Keratinocyte (primary cell): Measurements from ENCODE around the gene ATP6V0E2. TPM values are rescaled to one million over a fixed set of nuclear protein-coding genes. Genes with fewer than 3 reads are reported as not detected.

Experiments used
- DNase-seq: peaks from one replicate; pipeline ENCODE4 v3.0.0-alpha.2; 2011; ENCODE audit warnings: low read depth, missing footprints, low spot score
- FAIRE-seq: peaks from 2 replicates; lab custom pipeline; 2011; peaks lifted over from hg19 to GRCh38; lab: Jason Lieb, UNC
- H2AFZ ChIP-seq: 2 replicates; pipeline ENCODE4 v1.6.0; 2012; ENCODE audit warnings: low read length, control low read depth, inconsistent platforms; ENCODE audit not compliant: control insufficient read depth
- H3K27ac ChIP-seq: 2 replicates; pipeline ENCODE4 v1.5.1; 2011; ENCODE audit warnings: low read length; ENCODE audit not compliant: control insufficient read depth, insufficient read depth
- H3K27me3 ChIP-seq: 3 replicates; pipeline ENCODE4 v1.6.0; 2011; ENCODE audit warnings: low read length; ENCODE audit not compliant: control insufficient read depth, insufficient read depth; ENCODE audit errors: extremely low read depth
- H3K36me3 ChIP-seq, 2 experiments: 2 replicates in 1 of 2; 3 replicates in 1 of 2; pipeline ENCODE4 v1.5.1; 2011; ENCODE audit warnings: low read length in 2 of 2, mild to moderate bottlenecking in 1 of 2; ENCODE audit not compliant: control insufficient read depth in 2 of 2, insufficient read depth in 2 of 2; ENCODE audit errors: extremely low read depth in 1 of 2
- H3K4me1 ChIP-seq: 3 replicates; pipeline ENCODE4 v1.5.1; 2011; ENCODE audit warnings: low read length; ENCODE audit not compliant: control insufficient read depth, insufficient read depth; ENCODE audit errors: extremely low read depth
- H3K4me2 ChIP-seq: 3 replicates; pipeline ENCODE4 v1.6.0; 2011; ENCODE audit warnings: low read depth, low read length; ENCODE audit not compliant: control insufficient read depth, insufficient read depth; ENCODE audit errors: extremely low read depth
- H3K4me3 ChIP-seq, 3 experiments: fragments of 200-600 bp in 1 of 3; sonication (generic) in 1 of 3; 2 replicates in 2 of 3; 3 replicates in 1 of 3; pipeline ENCODE4 v1.5.1; 2011 to 2016; ENCODE audit warnings: low read length in 3 of 3, mild to moderate bottlenecking in 3 of 3, control low read depth in 2 of 3, inconsistent platforms in 1 of 3, low read depth in 1 of 3, mixed read lengths in 1 of 3, mixed run types in 1 of 3, moderate library complexity in 1 of 3; ENCODE audit not compliant: control insufficient read depth in 2 of 3, insufficient read depth in 2 of 3; ENCODE audit errors: extremely low read depth in 1 of 3
- H3K79me2 ChIP-seq: 2 replicates; pipeline ENCODE4 v1.6.0; 2012; ENCODE audit warnings: low read length; ENCODE audit not compliant: control insufficient read depth, insufficient read depth
- H3K9ac ChIP-seq: 3 replicates; pipeline ENCODE4 v1.6.0; 2011; ENCODE audit warnings: low read length; ENCODE audit not compliant: control insufficient read depth, insufficient read depth; ENCODE audit errors: extremely low read depth
- H3K9me1 ChIP-seq: 3 replicates; pipeline ENCODE4 v1.6.0; 2011; ENCODE audit warnings: low read length; ENCODE audit not compliant: control insufficient read depth, insufficient read depth; ENCODE audit errors: extremely low read depth
- H3K9me3 ChIP-seq: 2 replicates; pipeline ENCODE4 v1.5.1; 2012; ENCODE audit warnings: low read depth, low read length; ENCODE audit not compliant: control insufficient read depth
- H4K20me1 ChIP-seq: 3 replicates; pipeline ENCODE4 v1.6.0; 2011; ENCODE audit warnings: low read length; ENCODE audit not compliant: control insufficient read depth, insufficient read depth; ENCODE audit errors: extremely low read depth
- EZH2 ChIP-seq: IDR thresholded peaks from one replicate; pipeline ENCODE4 v1.6.1; 2012; ENCODE audit warnings: inconsistent platforms, mild to moderate bottlenecking, low read length, moderate library complexity
- dilution Hi-C: fragments of 300-500 bp; cut with MboI; formaldehyde crosslinking; loops from one replicate; pipeline ENCODE4 v1.7.0; 2020; ENCODE audit warnings: low sequenced_read_pairs; ENCODE audit not compliant: extremely low pct_ligation_motif_present
- polyA plus RNA-seq, 5 experiments: library from polyadenylated mRNA; depleted of rRNA in 3 of 5; stranded (reverse) in 3 of 5; stranded (forward) in 1 of 5; unstranded in 1 of 5; fragments of >200 nt; gene quantifications; 1 replicate in 1 of 5; 2 replicates in 3 of 5; 3 replicates in 1 of 5; pipeline versions ENCODE4 v1.2.1 to v1.2.3, GENCODE V29; 2011 to 2012; ENCODE audit warnings: missing spikeins in 2 of 5, low read depth in 1 of 5, low replicate concordance in 1 of 5
- TF ChIP-seq, protein P1 (sequence below), 3 experiments: IDR thresholded peaks in 1 of 3; conservative IDR thresholded peaks in 1 of 3; optimal IDR thresholded peaks in 1 of 3; 2 replicates in 2 of 3; 3 replicates in 1 of 3; pipeline versions ENCODE3 to v1.5.1; 2011; ENCODE audit warnings: low read length in 3 of 3, mild to moderate bottlenecking in 3 of 3, moderate library complexity in 2 of 3, control low read depth in 1 of 3, inconsistent platforms in 1 of 3; ENCODE audit not compliant: insufficient read depth in 2 of 3; ENCODE audit errors: extremely low read depth in 1 of 3

ATP6V0E2 gene
- polyA plus RNA-seq, 1 donor (not counting 4 experiments of a cell fraction or from before 2014, with no cell fraction given) = 5.0 TPM

- DNase-seq (no peak), FAIRE-seq (no peak)
- no peak for TF ChIP-seq EZH2
- TF ChIP-seq, protein P1, sequence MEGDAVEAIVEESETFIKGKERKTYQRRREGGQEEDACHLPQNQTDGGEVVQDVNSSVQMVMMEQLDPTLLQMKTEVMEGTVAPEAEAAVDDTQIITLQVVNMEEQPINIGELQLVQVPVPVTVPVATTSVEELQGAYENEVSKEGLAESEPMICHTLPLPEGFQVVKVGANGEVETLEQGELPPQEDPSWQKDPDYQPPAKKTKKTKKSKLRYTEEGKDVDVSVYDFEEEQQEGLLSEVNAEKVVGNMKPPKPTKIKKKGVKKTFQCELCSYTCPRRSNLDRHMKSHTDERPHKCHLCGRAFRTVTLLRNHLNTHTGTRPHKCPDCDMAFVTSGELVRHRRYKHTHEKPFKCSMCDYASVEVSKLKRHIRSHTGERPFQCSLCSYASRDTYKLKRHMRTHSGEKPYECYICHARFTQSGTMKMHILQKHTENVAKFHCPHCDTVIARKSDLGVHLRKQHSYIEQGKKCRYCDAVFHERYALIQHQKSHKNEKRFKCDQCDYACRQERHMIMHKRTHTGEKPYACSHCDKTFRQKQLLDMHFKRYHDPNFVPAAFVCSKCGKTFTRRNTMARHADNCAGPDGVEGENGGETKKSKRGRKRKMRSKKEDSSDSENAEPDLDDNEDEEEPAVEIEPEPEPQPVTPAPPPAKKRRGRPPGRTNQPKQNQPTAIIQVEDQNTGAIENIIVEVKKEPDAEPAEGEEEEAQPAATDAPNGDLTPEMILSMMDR (optimal IDR thresholded peaks at IDR 0.05 in 1 of 3, IDR thresholded peaks at IDR 0.05 in 1 of 3, conservative IDR thresholded peaks at IDR 0.05 in 1 of 3; ENCODE audit: extremely low read depth in 1 of 3, insufficient read depth in 2 of 3, low read length in 3 of 3) = no peak
- H3K9me3 ChIP-seq = no peaks in the 10 kb centered on the region
- H3K4me2 ChIP-seq = no peak overlapping the region
- dilution Hi-C loops = no loop called here
- H3K9me1 ChIP-seq = no peaks in the 10 kb centered on the region
- no peaks in the 10 kb centered on the region for H4K20me1 ChIP-seq
- H3K36me3 ChIP-seq = peaks cover 0 to 11% of the 10 kb centered on the region in 2 experiments
- no peak overlapping the region for H3K27ac ChIP-seq
- H2AFZ ChIP-seq = no peak overlapping the region
- H3K9ac ChIP-seq = no peak overlapping the region
- H3K4me3 ChIP-seq = no peak overlapping the region
- no peaks in the 10 kb centered on the region for H3K27me3 ChIP-seq
- H3K4me1 ChIP-seq = peaks cover 1% of the 10 kb centered on the region
- no peaks in the 10 kb centered on the region for H3K79me2 ChIP-seq
These were observed 12.1 kb upstream of the ATP6V0E2 start for GRCh38 chr7:149861728-149862045.

GRCh38 chr7:149862156-149862555, 11.6 kb upstream of the ATP6V0E2 start:
- Histone ChIP-seq H3K9me1 (no peaks in the 10 kb centered on the region), H3K9ac (no peak overlapping the region), H3K79me2 (no peaks in the 10 kb centered on the region), H3K4me1 (peaks cover 4% of the 10 kb centered on the region), H2AFZ (no peak overlapping the region), H4K20me1 (no peaks in the 10 kb centered on the region), H3K4me2 (no peak overlapping the region), H3K9me3 (no peaks in the 10 kb centered on the region), H3K36me3 (peaks cover 0 to 11% of the 10 kb centered on the region in 2 experiments), H3K4me3 (no peak overlapping the region), H3K27ac (no peak overlapping the region), H3K27me3 (no peaks in the 10 kb centered on the region)
- FAIRE-seq (no peak), DNase-seq (no peak)
- TF ChIP-seq EZH2 = no peak
- TF ChIP-seq, protein P1 (optimal IDR thresholded peaks at IDR 0.05 in 1 of 3, IDR thresholded peaks at IDR 0.05 in 1 of 3, conservative IDR thresholded peaks at IDR 0.05 in 1 of 3; ENCODE audit: extremely low read depth in 1 of 3, insufficient read depth in 2 of 3, low read length in 3 of 3) = no peak
- dilution Hi-C loops = no loop called here
